HL-60 (cell line): Measurements from ENCODE around the gene SLC1A7.

Experiments
- CTCF ChIP-seq: IDR thresholded peaks from one replicate; pipeline ENCODE4 v1.5.1; 2011; ENCODE audit warnings: low read length, control low read depth, inconsistent platforms; ENCODE audit not compliant: insufficient read depth
- GABPA ChIP-seq: IDR thresholded peaks from 2 replicates; pipeline ENCODE4 v1.6.1; 2012; ENCODE audit warnings: low read depth
- POLR2AphosphoS5 ChIP-seq: IDR thresholded peaks from 2 replicates; pipeline ENCODE4 v1.6.1; 2012; ENCODE audit warnings: low read depth
- SPI1 ChIP-seq: IDR thresholded peaks from 2 replicates; pipeline ENCODE4 v1.6.1; 2012; ENCODE audit warnings: low read depth, mild to moderate bottlenecking, borderline replicate concordance
- TF ChIP-seq, protein P1 (sequence below): IDR thresholded peaks from 2 replicates; pipeline ENCODE4 v1.6.1; 2012; ENCODE audit warnings: low read depth; ENCODE audit not compliant: insufficient replicate concordance

- TF ChIP-seq CTCF (no peak), POLR2AphosphoS5 (no peak), GABPA (no peak), SPI1 (no peak)
- TF ChIP-seq, protein P1, sequence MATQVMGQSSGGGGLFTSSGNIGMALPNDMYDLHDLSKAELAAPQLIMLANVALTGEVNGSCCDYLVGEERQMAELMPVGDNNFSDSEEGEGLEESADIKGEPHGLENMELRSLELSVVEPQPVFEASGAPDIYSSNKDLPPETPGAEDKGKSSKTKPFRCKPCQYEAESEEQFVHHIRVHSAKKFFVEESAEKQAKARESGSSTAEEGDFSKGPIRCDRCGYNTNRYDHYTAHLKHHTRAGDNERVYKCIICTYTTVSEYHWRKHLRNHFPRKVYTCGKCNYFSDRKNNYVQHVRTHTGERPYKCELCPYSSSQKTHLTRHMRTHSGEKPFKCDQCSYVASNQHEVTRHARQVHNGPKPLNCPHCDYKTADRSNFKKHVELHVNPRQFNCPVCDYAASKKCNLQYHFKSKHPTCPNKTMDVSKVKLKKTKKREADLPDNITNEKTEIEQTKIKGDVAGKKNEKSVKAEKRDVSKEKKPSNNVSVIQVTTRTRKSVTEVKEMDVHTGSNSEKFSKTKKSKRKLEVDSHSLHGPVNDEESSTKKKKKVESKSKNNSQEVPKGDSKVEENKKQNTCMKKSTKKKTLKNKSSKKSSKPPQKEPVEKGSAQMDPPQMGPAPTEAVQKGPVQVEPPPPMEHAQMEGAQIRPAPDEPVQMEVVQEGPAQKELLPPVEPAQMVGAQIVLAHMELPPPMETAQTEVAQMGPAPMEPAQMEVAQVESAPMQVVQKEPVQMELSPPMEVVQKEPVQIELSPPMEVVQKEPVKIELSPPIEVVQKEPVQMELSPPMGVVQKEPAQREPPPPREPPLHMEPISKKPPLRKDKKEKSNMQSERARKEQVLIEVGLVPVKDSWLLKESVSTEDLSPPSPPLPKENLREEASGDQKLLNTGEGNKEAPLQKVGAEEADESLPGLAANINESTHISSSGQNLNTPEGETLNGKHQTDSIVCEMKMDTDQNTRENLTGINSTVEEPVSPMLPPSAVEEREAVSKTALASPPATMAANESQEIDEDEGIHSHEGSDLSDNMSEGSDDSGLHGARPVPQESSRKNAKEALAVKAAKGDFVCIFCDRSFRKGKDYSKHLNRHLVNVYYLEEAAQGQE: no peak
These were observed 2.0 kb downstream of the SLC1A7 start for GRCh38 chr1:53140451-53140850.
